ENCODE data around the gene PFN3.

PFN3 gene

GRCh38 chr5:177434942-177435738 lies 34.7 kb upstream of the PFN3 start:
- Histone ChIP-seq H3K9me3 (ENCODE audit: control insufficient read depth, insufficient read depth, low read depth, low read length) (no peaks in the 10 kb centered on the region), H3K27me3 (ENCODE audit: control insufficient read depth, insufficient read depth, low read length) (no peaks in the 10 kb centered on the region), H3K4me1 (ENCODE audit: control insufficient read depth, insufficient read depth, low read length) (peaks cover 1% of the 10 kb centered on the region; the same call in 1 of the 2 replicates), H3K4me3 (ENCODE audit: low read depth, low read length) (no peak overlapping the region), H3K27ac (ENCODE audit: low read depth, low read length) (no peak overlapping the region), H3K9ac (ENCODE audit: low read length) (no peak overlapping the region), H3K36me3 (ENCODE audit: control insufficient read depth, insufficient read depth, low read length) (peaks cover 85% of the 10 kb centered on the region)

- H3K27ac ChIP-seq (ENCODE audit: low read depth, low read length): no peak overlapping the region
Measured at GRCh38 chr5:177434437-177434836, 34.0 kb upstream of the PFN3 start.

GRCh38 chr5:177433658-177434217 lies 33.3 kb upstream of the PFN3 start:
- Histone ChIP-seq H3K4me1 (ENCODE audit: control insufficient read depth, insufficient read depth, low read length) (peaks cover 3% of the 10 kb centered on the region; the same call in 1 of the 2 replicates), H3K4me3 (ENCODE audit: low read depth, low read length) (no peak overlapping the region), H3K27me3 (ENCODE audit: control insufficient read depth, insufficient read depth, low read length) (no peaks in the 10 kb centered on the region), H3K36me3 (ENCODE audit: control insufficient read depth, insufficient read depth, low read length) (peaks cover 82% of the 10 kb centered on the region), H3K9me3 (ENCODE audit: control insufficient read depth, insufficient read depth, low read depth, low read length) (no peaks in the 10 kb centered on the region), H3K9ac (ENCODE audit: low read length) (no peak overlapping the region), H3K27ac (ENCODE audit: low read depth, low read length) (no peak overlapping the region)

More at GRCh38 chr5:177434437-177434836, 34.0 kb upstream of the PFN3 start:
- Histone ChIP-seq H3K4me3 (ENCODE audit: low read depth, low read length) (no peak overlapping the region), H3K4me1 (ENCODE audit: control insufficient read depth, insufficient read depth, low read length) (no peaks in the 10 kb centered on the region), H3K9me3 (ENCODE audit: control insufficient read depth, insufficient read depth, low read depth, low read length) (no peaks in the 10 kb centered on the region), H3K9ac (ENCODE audit: low read length) (no peak overlapping the region), H3K27me3 (ENCODE audit: control insufficient read depth, insufficient read depth, low read length) (no peaks in the 10 kb centered on the region), H3K36me3 (ENCODE audit: control insufficient read depth, insufficient read depth, low read length) (peaks cover 85% of the 10 kb centered on the region)

- no peak overlapping the region for H3K9ac ChIP-seq (ENCODE audit: low read length)
- no peak overlapping the region for H3K27ac ChIP-seq (ENCODE audit: low read depth, low read length)
- no peak overlapping the region for H3K4me3 ChIP-seq (ENCODE audit: low read depth, low read length)
- peaks cover 5% of the 10 kb centered on the region; the same call in 1 of the 2 replicates for H3K4me1 ChIP-seq (ENCODE audit: control insufficient read depth, insufficient read depth, low read length)
- peaks cover 75% of the 10 kb centered on the region for H3K36me3 ChIP-seq (ENCODE audit: control insufficient read depth, insufficient read depth, low read length)
- no peaks in the 10 kb centered on the region for H3K9me3 ChIP-seq (ENCODE audit: control insufficient read depth, insufficient read depth, low read depth, low read length)
- no peaks in the 10 kb centered on the region for H3K27me3 ChIP-seq (ENCODE audit: control insufficient read depth, insufficient read depth, low read length)
Measured at GRCh38 chr5:177432839-177433657, 32.6 kb upstream of the PFN3 start.

- Histone ChIP-seq H3K27me3 (ENCODE audit: control insufficient read depth, insufficient read depth, low read length) (no peaks in the 10 kb centered on the region), H3K36me3 (ENCODE audit: control insufficient read depth, insufficient read depth, low read length) (peaks cover 68% of the 10 kb centered on the region), H3K4me3 (ENCODE audit: low read depth, low read length) (no peak overlapping the region), H3K27ac (ENCODE audit: low read depth, low read length) (no peak overlapping the region), H3K9me3 (ENCODE audit: control insufficient read depth, insufficient read depth, low read depth, low read length) (no peaks in the 10 kb centered on the region), H3K9ac (ENCODE audit: low read length) (no peak overlapping the region), H3K4me1 (ENCODE audit: control insufficient read depth, insufficient read depth, low read length) (peaks cover 13% of the 10 kb centered on the region)
Measured at GRCh38 chr5:177432143-177432838, 31.8 kb upstream of the PFN3 start.

- Histone ChIP-seq H3K36me3 (ENCODE audit: control insufficient read depth, insufficient read depth, low read length) (peaks cover 62% of the 10 kb centered on the region), H3K9ac (ENCODE audit: low read length) (no peak overlapping the region), H3K4me3 (ENCODE audit: low read depth, low read length) (no peak overlapping the region), H3K27ac (ENCODE audit: low read depth, low read length) (no peak overlapping the region), H3K4me1 (ENCODE audit: control insufficient read depth, insufficient read depth, low read length) (peaks cover 16% of the 10 kb centered on the region), H3K9me3 (ENCODE audit: control insufficient read depth, insufficient read depth, low read depth, low read length) (no peaks in the 10 kb centered on the region), H3K27me3 (ENCODE audit: control insufficient read depth, insufficient read depth, low read length) (no peaks in the 10 kb centered on the region)
Measured at GRCh38 chr5:177431317-177432142, 31.1 kb upstream of the PFN3 start.

GRCh38 chr5:177430972-177431316 lies 30.5 kb upstream of the PFN3 start:
- Histone ChIP-seq H3K9ac (ENCODE audit: low read length) (no peak overlapping the region), H3K4me1 (ENCODE audit: control insufficient read depth, insufficient read depth, low read length) (peaks cover 16% of the 10 kb centered on the region), H3K4me3 (ENCODE audit: low read depth, low read length) (no peak overlapping the region), H3K9me3 (ENCODE audit: control insufficient read depth, insufficient read depth, low read depth, low read length) (no peaks in the 10 kb centered on the region), H3K27me3 (ENCODE audit: control insufficient read depth, insufficient read depth, low read length) (no peaks in the 10 kb centered on the region), H3K36me3 (ENCODE audit: control insufficient read depth, insufficient read depth, low read length) (peaks cover 56% of the 10 kb centered on the region), H3K27ac (ENCODE audit: low read depth, low read length) (no peak overlapping the region)

GRCh38 chr5:177430140-177430951 lies 29.9 kb upstream of the PFN3 start:
- Histone ChIP-seq H3K9ac (ENCODE audit: low read length) (no peak overlapping the region), H3K36me3 (ENCODE audit: control insufficient read depth, insufficient read depth, low read length) (peaks cover 51% of the 10 kb centered on the region), H3K4me3 (ENCODE audit: low read depth, low read length) (no peak overlapping the region)

GRCh38 chr5:177429248-177430040 lies 29.0 kb upstream of the PFN3 start:
- no peak overlapping the region for H3K27ac ChIP-seq (ENCODE audit: low read depth, low read length)
- peaks cover 41% of the 10 kb centered on the region for H3K36me3 ChIP-seq (ENCODE audit: control insufficient read depth, insufficient read depth, low read length)
- H3K4me3 ChIP-seq (ENCODE audit: low read depth, low read length): no peak overlapping the region
- no peak overlapping the region for H3K9ac ChIP-seq (ENCODE audit: low read length)
- H3K4me1 ChIP-seq (ENCODE audit: control insufficient read depth, insufficient read depth, low read length): peaks cover 22% of the 10 kb centered on the region
- H3K9me3 ChIP-seq (ENCODE audit: control insufficient read depth, insufficient read depth, low read depth, low read length): no peaks in the 10 kb centered on the region
- H3K27me3 ChIP-seq (ENCODE audit: control insufficient read depth, insufficient read depth, low read length): no peaks in the 10 kb centered on the region

More at GRCh38 chr5:177430140-177430951, 29.9 kb upstream of the PFN3 start:
- no peak overlapping the region for H3K27ac ChIP-seq (ENCODE audit: low read depth, low read length)
- H3K4me1 ChIP-seq (ENCODE audit: control insufficient read depth, insufficient read depth, low read length): peaks cover 19% of the 10 kb centered on the region
- H3K27me3 ChIP-seq (ENCODE audit: control insufficient read depth, insufficient read depth, low read length): no peaks in the 10 kb centered on the region
- H3K9me3 ChIP-seq (ENCODE audit: control insufficient read depth, insufficient read depth, low read depth, low read length): no peaks in the 10 kb centered on the region

Data from HUES6 (cell line).